Colon (tissue), 2 donors: Measurements from ENCODE around the gene DDT.
A peak's percentile ranks its signal among the peaks of the same experiment; 100 is the strongest.
"Not testable (repeated sequence)": the region's sequence is repeated elsewhere in the genome, so short reads cannot be mapped to it uniquely, and the experiment has no call there.

ENCODE experiments used
- FAIRE-seq: peaks from 2 replicates; lab custom pipeline; 2012; peaks lifted over from hg19 to GRCh38; lab: Jason Lieb, UNC
- donor health status: control.
- donor health status: control.

DDT gene

DNA sequence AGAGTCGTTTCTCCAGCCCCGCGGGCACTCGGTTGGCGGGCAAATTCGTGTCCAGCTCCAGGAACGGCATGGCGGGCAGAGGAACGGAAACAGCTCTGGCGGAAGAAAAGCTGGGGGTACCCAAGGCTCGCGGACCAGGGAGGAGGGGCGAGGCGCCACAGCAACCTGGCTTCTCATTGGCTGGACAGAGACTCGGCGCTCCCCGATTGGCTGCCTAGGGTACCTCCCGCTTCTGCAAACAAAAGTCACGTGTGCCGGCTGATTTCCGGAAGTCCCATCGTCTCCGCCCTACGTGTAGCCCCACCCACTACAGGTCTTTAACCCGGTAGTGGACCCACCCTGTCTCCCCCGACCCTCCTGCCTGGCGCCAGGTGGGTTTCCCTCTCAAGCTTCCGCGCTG is at the start of gene DDT:
Gene DDT (minus strand): TSS at position 97 of the 400 bp plus-strand sequence. CDS start 27 bp downstream, at position 70.
- FAIRE-seq = peak; percentile 79

DNA sequence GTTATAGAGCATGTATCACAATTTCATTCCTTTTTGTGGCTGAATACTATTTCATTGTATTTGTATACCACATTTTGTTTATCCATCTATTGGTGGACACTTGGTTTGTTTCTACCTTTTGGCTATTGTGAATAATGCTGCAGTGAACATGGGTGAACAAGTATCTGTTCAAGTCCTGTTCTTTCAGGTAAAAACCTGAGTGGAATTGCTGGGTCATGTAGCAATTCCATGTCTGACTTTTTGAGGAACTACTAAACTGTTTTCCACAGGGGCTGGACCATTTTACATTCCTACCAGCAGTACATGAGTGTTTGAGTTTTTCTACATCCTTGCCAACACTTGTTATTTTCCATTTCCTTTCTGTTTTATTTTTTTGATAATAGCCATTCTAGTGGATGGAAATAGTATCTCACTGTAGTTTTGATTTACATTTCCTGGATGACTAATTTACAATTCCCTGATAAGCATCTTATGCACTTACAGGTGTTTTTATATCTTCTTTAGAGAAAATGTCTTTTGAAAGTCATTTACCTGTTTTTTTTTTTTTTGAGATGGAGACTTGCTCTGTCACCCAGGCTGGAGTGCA is 49.1 kb upstream of the DDT start:
- FAIRE-seq = no peak

DNA sequence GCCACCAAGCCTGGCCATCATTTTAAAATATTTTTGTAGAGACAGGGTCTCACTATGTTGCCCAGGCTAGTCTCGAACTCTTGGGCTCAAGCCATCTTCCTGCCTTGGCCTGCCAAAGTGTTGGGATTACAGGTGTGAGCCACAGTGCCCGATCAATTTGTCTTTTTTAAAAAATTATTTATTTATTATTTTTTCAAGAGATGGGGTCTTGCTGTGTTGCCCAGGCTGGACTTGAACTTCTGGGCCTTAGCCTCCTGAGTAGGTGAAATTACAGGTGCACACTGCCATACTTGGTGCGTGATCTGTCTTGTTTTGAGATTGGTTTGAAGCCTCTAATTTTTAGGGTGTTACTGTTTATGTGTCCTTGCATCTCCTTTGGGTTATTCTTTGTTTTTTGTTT is 47.1 kb upstream of the DDT start:
- no peak for FAIRE-seq

DNA sequence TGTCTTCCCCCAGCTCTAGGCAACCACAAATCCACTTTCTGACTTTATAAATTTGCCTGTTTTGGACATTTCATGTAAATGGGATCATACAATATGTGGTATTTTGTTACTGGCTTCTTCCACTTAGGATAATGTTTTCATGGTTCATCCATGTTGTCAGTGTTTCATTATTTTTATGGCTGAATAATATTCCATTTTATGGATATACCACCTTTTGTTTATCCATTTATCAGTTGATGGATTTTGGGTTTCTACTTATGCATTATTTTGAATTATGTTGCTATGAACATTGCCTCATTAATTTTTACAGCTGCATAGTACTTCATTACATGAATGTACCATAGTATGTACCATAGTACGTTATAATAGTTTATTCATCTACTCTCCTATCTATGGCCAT is 41.9 kb upstream of the DDT start:
- no peak for FAIRE-seq

DNA sequence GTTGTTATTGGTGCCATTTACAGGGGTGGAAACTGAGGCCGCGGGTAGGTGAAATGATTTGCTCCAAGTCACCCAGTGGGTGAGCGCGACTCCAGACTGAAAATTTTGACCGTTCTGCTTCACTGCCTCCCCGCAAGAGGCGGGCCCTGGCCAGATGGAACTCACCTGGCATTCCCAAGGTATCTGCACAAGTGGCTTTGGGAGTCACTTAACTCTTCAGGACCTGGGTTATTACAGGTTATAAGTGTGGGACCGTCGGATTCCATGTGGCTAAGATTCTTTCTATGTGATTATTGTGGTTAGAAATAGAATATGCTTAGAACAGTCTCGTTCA is 37.5 kb upstream of the DDT start:
- no peak for FAIRE-seq

DNA sequence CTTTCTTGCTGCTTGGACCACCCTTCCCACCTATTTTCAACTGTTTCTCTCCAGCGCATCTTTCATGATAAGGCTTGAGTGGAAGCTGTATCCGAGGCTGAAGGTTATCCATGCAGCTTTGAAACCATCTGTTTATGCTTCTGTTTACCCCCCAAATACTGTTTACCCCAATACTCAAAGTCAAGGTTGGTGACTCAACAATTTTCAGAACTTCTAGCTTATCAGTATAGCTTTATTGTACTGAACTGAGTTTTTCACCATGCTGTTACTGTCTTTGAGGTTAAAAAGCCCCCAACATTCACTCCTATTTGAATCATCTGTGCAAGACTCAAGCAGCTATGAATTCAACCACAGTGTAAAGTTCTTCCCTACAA is 35.8 kb upstream of the DDT start:
- FAIRE-seq = no peak

DNA sequence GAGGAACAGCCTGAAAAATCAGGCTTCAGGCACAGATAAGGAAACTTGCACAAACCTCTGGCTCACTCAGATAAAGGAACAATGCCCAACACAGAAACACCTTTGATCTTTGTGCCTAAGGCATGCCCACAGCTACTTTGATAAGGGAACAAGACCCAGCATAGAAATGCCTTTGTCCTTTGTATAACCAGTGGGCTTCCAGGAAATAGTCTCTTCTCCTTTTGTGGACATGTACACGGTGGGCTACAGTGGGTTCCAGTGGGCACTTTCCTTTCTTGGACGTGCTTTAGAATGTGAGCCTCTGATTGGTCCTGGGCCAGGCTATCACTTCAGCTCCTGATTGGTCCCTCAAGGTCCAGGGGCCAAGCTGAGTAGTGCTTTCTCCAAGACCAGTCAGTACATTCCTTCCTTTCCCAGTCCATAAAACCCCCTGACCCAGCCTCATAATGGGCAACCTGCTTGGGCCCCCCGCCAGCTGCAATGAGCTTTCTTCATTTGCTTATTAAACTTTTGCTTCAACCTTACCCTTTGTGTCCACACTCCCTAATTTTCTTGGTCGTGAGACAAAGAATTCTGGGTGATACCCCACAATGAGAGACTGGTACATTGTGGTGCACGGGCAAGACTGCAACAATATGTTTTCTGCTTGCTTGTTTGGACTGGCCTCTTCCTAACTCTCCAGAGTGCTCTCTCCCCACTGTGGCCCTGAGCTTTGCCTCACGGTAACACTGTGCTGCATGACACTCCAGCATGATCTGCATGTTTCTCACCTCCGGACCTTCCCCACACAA is 35.2 kb upstream of the DDT start:
- FAIRE-seq = no peak

DNA sequence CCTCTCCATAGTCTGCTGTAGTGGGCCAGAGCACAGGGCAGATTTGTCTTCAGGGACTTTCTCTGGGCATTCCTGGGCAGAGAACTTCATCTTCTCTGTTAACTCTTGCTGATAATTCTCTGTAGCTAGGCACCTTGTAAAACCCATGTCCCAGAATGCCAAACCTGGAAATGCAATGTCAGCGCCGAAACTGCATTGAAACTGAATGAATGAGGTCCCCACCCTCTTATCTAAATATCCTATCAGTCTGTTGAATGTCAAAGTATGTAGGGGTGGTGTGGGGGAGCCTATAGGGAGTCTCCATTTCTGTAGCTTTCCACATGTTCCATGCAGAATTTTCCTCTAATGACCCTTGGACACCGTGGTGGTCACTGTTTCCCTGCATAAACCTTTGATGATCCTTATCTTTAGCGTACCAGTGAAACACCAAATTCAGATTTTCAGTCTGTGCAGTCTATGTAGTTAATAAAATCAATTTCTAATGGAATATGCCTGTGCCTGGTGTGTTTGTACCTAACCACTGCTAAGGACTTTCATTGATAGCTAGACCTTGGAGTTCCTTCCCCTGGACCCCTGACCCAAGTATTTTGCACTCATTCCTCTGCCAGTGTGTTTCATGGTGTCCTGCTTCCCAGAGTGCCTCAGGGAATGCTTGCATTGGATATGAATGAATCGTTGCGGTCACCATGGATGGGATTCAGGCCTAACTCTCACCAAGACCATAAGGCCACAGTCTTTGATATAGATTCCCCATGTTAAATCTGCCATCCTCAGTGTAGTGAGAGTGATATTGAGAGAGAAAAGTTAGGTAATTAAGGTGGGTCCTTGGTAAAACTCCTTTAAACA is 34.4 kb upstream of the DDT start:
- no peak for FAIRE-seq

DNA sequence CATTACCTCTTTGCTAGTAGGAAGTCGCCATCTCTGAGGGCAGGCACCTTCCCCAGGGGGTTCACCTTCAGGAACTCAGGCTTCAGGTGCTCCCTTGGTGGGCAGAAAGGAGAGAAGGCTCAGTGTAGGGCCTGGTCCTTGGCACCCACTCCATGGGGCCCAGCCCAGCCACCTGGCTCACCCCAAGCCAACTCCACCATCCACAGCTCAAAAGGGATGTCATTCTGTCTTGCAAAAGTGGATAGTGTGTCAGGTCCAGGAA is 33.7 kb upstream of the DDT start:
- no peak for FAIRE-seq

DNA sequence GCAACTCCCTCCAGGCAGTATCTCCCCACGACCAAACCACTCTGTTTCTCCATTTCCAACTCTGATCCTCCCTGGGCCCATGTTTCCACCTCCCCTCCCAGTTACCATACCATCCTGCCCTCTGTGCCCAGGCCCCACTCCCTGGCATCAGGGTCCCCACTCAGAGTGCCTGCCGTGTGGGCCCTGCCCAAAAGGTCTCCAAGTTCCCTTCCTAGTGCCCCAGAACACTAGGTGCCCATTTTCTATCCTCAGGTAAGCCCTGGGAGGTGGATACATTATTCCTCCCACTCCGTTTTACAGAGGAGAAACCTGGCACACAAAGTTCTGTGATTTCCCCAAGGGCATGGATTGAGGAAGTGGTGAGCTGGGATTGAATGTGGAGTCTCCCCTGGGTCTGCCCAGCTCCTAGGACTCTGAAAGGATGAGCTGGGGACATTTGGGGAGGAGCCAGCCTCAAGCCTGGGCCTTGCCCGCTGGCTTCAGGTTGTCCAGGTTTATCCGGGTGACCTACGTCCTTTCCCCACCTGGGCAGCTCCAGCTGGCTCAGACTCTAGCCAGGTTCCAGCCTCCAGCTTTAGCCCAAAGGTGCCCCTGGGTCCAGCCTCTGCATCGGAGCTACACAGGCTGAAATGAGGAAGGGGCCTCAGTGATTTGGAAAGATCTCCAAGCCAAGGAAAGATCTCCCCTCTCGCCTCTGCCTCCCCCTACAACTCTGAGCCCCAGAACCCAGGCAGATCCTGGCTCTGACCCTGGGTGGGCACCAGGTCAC is 33.2 kb upstream of the DDT start:
- no peak for FAIRE-seq

DNA sequence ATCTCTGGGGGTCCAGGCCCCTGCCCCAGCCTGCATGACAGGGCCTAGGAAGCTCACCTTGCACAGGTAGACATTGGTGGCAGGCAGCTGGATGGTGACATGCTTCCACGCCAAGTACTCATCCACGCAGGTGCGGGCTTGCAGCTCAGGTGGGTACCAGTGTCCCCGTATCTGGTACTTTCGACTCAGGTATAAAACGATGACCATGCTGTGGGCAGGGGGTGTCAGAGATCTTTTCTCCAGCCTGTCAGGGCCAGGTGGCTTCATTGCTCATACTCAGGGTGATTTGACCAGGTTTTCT is 32.6 kb upstream of the DDT start:
- FAIRE-seq = no peak

DNA sequence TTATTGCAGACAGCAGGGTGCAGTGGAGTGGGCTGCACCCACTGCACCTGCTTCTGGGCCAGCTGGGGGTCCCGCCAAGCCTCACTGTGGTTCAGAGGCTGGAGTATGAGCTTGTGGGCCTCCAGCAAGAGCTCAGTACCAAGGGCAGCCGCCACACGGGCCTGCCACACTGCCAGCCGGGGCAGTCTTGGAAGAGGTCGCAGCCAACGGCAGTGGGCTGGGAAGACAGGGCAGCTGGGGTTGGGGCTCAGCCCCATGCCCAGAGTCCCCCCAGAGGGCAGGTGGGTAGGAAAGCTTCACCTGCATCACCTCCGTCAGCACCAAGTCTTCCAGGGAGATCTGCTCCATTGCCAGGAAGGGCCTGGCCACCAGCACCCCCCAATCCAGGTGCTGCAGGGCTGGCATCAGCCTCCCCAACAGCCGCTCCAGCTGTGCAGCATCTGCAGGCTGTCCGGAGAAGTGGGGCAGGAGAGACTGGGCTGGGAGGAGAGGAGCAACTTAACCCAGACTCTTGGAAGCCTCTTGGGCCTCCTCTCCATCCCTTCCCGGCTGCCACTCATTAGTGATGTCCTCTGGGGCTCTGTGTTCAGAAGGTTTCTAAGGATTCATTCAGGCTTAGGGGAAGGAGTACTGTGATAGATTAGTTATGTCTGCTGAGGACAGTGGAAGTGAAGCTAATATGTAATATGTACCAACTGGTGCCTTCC is 32.1 kb upstream of the DDT start:
- no peak for FAIRE-seq

DNA sequence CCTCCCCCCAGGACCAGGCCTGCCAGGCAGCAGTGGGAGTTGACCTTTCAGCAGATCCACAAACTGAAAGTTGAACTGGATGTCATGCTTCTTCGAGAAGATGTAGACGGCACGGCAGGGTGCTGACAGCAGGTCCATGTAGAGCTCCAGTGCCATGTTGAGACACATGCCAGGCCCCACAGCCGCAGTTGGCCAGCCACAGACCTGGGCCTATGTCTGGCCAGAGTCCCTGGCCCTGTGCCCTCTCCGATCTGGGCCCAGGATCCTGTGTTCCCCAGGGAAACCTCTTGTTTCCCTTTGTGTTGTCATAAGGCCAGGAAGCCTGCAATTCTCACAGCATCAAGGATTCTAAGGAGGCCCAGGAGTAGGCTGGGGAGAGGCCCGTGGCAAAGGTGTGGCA is 31.0 kb upstream of the DDT start, which contains the start of gene GSTT4:
Gene GSTT4 (minus strand): TSS at position 253 of the 400 bp plus-strand sequence. CDS start 97 bp downstream, at position 156.
- no peak for FAIRE-seq

DNA sequence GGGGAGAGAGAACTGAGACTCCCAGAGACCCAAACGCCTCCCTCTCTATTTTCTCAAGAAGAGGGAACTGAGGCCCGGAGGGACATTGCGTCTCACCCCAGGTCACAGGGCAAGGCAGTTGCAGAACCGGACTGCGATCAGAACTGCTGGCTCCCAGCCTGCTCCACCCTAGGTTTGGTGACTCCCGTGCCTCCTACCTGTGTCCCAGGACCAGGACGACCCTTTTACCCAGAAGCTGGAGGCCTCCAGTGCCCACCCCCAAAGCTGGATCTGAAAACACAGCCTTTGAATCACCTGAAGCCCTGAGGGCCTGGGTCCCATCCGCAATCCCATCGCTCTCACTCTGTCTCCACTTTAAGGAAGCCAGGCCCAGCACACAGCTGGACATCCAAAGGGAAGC is 29.6 kb upstream of the DDT start:
- no peak for FAIRE-seq

DNA sequence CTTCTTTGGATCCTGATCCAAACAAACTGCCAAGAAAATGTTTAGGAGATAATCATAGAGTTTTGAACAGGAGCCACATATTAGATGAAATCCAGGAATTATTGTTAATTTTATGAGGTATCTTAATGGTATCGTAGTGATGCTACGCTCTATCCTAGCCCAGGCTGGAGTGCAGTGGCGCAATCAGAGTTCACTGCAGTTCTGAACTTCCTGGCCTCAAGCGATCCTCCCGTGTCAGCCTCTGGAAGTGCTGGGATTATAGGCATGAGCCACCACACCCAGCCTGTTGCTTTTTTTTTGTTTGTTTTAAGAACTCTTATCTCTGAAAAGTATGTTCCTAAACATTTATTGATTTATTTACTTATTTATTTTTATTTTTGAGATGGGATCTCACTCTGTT is 28.6 kb upstream of the DDT start:
- FAIRE-seq = no peak

DNA sequence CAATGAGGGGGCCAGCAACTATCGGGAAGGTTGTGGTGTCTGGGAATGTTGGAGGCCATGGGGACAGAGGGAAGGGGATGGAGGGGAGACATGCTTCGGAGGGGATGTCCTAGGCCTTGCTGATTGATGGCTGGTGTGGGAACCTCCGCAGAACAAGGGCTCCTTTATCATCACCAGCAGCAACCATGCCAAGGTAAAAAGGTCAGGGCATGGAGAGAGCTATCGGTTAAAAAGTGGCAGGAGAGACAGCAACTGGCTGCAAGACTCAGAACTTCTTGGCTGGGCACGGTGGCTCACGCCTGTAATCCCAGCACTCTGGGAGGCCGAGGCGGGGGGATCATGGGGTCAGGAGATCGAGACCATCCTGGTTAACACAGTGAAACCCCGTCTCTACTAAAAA is 28.0 kb upstream of the DDT start:
- FAIRE-seq = no peak

DNA sequence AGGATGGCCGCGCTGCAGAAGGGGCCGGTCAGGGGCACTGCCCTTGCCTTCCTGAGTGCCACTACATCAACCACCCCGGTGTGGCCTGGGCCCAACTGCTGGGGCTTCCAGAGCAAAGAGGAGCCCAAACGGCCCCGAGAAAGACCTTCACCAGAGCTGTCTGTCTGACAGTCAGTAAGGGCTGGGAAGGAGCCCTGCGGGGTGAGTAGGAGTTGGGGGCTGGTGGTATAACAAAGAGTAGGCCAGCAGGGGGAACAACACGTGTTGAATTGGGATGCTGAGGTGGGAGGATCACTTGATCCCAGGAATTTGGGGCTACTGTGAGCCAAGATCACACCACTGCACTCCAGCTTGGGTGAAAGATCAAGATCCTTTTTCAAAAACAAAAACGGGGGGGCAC is 27.1 kb upstream of the DDT start:
- no peak for FAIRE-seq

DNA sequence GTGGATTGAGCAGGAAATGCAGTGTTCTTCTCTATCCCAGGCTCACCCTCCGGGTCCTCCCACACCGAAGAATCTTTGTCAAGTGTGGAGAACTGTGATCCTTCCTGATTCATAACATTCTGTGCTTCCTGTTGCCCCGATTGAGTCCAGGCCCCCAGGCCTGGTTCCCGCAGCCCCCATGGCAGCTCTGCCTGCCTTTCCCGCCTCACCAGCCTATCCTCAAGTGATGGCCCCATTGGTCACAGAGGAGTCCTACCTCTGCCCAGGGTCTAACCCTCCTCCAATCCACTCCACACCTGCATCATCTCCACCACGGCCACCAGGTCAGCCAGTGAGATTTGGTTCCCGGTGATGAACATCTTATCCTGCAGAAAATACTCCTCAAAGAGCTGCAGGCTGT is 25.5 kb upstream of the DDT start:
- FAIRE-seq = not testable (repeated sequence)

DNA sequence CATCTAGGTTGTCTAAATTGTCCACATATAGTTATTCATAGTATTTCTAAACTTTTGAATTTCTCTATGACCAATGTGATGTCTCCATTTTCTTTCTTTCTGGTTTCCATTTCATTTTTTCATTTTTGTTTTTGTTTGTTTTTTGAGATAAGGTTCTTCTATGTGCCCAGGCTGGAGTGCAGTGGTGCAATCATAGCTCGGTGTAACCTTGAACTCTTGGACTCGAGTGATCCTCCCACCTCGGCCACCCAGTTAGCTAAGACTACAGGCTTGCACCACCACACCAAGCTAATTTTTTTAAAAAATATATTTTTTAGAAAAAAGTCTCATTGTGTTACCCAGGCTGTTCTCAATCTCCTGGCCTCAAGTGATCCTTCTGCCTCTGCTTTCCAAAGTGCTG is 22.9 kb upstream of the DDT start:
- FAIRE-seq = no peak

DNA sequence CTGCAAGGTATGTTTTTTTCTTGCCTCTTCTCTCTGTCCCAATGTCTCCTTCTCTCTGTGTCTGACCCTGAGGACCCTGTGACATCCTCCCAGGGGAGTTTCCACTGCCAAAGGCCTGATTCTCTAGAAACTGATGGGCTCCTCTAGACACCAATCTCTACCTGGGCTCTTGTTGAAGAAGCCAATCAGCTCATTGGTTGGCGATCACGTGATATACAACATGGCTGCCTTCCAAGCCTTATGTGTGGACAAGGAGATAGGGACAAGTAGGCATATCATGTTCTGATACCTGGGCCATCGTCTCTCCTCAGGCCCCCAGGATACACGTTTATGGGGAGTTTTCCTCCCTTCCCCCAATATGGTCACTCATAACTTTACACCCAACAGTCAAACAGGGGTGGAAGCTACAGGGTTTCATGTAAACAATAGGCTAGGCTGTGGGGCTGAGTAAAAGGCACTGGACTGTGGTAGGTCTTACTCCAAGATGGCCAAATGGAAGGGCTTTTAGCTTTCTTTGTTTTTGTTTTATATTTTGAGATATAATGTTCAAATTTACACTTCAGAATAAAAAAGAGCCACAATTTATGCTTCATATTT is 19.4 kb upstream of the DDT start:
- FAIRE-seq = not testable (repeated sequence)

DNA sequence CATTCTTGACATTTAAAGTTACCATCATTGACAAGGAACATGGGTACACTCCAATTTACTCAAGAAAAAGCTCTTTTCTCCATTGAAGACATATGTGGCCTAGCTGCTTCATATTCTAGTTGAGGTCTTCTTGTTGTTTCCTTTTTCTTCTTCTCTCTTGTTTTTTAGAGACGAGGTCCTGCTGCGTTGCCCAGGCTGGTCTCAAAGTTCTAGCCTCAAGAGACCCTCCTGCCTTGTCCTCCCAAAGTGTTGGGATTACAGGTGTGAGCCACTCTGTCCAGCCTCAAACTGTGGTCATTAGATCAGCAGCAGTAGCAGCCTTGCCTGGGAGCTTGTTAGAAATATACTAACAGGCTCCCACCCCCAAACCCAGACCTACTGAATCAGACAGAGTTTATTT is 18.8 kb upstream of the DDT start:
- FAIRE-seq = not testable (repeated sequence)
